Measurements from ENCODE around the gene TNIP2. TPM values are rescaled to one million over a fixed set of nuclear protein-coding genes. Genes with fewer than 3 reads are reported as not detected.
A peak's percentile ranks its signal among the peaks of the same experiment; 100 is the strongest.

The TNIP2 gene
- total and polyA plus RNA-seq, 2 of the 13 experiments (the other 11 are each of a cell fraction or from before 2014, with no cell fraction given) = 25.6 to 38.0 TPM

DNA sequence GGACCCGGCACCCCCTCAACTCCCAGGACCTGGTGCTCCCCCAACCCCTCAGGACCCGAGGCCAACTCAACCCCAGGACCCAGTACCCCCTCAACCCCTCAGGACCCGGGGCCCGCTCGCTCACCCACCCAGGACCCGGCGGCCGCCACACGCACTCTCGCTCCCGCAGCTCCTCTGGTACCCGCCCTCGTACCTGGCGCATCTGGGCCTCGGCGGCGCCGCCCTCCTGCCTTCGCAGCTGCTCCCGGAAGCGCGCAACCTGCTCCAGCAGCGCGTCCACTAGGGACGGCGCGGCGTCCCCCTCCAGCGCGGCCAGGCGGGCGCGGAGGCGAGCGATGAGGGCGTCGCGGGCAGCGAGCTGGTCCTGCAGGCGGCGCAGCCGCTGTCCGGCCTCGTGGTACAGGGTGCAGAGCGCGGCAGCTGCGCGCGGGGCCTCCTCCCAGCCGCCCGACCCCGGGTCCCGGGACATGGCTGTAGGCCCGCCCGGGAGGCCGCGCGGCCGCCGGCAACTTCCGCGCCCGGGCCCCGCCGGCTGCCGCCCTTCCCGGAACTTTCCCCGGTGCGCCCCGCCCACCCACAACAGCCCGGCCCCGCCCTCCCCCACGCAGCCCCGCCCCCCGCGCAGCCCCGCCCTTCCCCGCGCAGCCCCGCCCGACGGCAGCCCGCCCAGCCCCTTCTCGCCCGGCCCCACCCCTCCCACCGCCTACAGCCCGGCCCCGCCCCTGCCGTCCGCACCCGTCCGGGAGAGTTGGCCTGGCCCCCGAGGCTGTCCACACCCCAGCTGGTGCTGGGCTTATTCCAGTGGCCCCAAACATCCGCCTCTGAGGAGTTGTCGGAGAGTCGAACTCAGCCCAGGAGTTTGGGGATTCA is at the start of gene TNIP2 (continued):
- TF ChIP-seq, protein P1, sequence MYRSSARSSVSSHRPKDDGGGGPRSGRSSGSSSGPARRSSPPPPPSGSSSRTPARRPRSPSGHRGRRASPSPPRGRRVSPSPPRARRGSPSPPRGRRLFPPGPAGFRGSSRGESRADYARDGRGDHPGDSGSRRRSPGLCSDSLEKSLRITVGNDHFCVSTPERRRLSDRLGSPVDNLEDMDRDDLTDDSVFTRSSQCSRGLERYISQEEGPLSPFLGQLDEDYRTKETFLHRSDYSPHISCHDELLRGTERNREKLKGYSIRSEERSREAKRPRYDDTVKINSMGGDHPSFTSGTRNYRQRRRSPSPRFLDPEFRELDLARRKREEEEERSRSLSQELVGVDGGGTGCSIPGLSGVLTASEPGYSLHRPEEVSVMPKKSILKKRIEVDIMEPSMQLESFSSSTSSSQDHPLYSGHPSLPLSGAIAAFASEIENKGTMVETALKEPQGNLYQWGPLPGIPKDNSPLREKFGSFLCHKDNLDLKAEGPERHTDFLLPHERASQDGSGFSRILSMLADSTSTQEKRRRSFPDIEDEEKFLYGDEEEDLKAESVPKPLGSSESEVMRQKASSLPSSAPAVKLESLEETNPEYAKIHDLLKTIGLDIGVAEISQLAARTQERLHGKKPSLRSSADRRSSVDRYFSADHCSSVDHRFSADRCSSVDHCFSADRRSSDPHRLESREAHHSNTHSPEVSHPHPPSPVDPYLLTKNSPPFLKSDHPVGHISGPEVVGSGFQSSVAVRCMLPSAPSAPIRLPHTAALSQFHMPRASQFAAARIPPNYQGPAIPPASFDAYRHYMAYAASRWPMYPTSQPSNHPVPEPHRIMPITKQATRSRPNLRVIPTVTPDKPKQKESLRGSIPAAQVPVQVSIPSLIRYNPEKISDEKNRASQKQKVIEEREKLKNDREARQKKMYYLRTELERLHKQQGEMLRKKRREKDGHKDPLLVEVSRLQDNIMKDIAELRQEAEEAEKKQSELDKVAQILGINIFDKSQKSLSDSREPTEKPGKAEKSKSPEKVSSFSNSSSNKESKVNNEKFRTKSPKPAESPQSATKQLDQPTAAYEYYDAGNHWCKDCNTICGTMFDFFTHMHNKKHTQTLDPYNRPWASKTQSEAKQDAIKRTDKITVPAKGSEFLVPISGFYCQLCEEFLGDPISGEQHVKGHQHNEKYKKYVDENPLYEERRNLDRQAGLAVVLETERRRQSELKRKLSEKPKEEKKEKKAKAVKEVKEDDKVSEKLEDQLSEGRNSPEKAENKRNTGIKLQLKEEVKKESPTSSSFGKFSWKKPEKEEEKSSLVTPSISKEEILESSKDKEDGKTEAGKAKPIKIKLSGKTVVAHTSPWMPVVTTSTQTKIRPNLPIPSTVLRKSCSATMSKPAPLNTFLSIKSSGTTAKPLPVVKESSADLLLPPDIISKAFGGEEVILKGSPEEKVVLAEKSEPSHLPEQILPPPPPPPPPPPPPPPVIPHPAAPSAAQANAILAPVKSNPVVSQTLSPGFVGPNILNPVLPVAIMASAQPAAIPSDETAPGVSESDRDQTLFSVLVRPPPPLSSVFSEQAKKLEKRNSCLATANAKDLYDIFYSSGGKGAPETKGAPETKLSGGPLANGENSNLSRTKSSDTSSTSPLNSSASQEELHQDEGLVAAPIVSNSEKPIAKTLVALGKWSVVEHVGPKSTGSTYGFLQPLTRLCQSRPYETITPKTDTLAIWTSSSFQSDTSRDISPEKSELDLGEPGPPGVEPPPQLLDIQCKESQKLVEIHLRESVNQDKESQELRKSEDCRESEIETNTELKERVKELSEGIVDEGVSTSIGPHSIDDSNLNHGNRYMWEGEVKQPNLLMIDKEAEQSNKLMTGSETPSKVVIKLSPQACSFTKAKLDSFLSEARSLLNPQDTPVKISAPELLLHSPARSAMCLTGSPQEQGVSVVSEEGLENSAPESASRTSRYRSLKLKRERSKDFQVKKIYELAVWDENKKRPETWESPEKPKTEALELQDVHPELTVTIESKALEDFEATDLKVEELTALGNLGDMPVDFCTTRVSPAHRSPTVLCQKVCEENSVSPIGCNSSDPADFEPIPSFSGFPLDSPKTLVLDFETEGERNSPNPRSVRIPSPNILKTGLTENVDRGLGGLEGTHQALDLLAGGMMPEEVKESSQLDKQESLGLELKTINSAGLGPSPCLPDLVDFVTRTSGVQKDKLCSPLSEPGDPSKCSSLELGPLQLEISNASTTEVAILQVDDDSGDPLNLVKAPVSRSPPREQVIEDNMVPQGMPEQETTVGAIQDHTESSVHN (CRISPR knock-in tag; IDR thresholded peaks at IDR 0.05) = no peak
- TF ChIP-seq RBM22 (optimal IDR thresholded peaks at IDR 0.05; ENCODE audit: low read length) (no peak), TP53 (CRISPR knock-in tag; conservative IDR thresholded peaks at IDR 0.05) (no peak), ZNF343 (CRISPR knock-in tag; IDR thresholded peaks at IDR 0.05) (no peak), EED (CRISPR knock-in tag; IDR thresholded peaks at IDR 0.05) (peak; percentile 68; the same call in 1 of the 2 replicates), IRF2 (CRISPR knock-in tag; IDR thresholded peaks at IDR 0.05) (no peak)
- TF ChIP-seq, protein P2, sequence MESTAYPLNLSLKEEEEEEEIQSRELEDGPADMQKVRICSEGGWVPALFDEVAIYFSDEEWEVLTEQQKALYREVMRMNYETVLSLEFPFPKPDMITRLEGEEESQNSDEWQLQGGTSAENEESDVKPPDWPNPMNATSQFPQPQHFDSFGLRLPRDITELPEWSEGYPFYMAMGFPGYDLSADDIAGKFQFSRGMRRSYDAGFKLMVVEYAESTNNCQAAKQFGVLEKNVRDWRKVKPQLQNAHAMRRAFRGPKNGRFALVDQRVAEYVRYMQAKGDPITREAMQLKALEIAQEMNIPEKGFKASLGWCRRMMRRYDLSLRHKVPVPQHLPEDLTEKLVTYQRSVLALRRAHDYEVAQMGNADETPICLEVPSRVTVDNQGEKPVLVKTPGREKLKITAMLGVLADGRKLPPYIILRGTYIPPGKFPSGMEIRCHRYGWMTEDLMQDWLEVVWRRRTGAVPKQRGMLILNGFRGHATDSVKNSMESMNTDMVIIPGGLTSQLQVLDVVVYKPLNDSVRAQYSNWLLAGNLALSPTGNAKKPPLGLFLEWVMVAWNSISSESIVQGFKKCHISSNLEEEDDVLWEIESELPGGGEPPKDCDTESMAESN (CRISPR knock-in tag; conservative IDR thresholded peaks at IDR 0.05) = no peak; the same call in 1 of the 2 replicates
- TF ChIP-seq, protein P3, sequence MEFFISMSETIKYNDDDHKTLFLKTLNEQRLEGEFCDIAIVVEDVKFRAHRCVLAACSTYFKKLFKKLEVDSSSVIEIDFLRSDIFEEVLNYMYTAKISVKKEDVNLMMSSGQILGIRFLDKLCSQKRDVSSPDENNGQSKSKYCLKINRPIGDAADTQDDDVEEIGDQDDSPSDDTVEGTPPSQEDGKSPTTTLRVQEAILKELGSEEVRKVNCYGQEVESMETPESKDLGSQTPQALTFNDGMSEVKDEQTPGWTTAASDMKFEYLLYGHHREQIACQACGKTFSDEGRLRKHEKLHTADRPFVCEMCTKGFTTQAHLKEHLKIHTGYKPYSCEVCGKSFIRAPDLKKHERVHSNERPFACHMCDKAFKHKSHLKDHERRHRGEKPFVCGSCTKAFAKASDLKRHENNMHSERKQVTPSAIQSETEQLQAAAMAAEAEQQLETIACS (CRISPR knock-in tag; IDR thresholded peaks at IDR 0.05) = peak; percentile 79
- TF ChIP-seq, protein P4, sequence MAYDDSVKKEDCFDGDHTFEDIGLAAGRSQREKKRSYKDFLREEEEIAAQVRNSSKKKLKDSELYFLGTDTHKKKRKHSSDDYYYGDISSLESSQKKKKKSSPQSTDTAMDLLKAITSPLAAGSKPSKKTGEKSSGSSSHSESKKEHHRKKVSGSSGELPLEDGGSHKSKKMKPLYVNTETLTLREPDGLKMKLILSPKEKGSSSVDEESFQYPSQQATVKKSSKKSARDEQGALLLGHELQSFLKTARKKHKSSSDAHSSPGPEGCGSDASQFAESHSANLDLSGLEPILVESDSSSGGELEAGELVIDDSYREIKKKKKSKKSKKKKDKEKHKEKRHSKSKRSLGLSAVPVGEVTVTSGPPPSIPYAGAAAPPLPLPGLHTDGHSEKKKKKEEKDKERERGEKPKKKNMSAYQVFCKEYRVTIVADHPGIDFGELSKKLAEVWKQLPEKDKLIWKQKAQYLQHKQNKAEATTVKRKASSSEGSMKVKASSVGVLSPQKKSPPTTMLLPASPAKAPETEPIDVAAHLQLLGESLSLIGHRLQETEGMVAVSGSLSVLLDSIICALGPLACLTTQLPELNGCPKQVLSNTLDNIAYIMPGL (CRISPR knock-in tag; IDR thresholded peaks at IDR 0.05; ENCODE audit: borderline replicate concordance in 1 of 2, low read depth in 1 of 2) = peak; percentile 34 to 65; a peak in 1 of 4 replicates
